Smooth muscle cell (in vitro differentiated cells): ENCODE measurements around the gene GPC5. TPM values are rescaled to one million over a fixed set of nuclear protein-coding genes. Genes with fewer than 3 reads are reported as not detected.

Experiments used
- DNase-seq: peaks from one replicate; lab custom pipeline; 2025; ENCODE audit not compliant: unreplicated experiment; lab: John Stamatoyannopoulos, UW
- H2AFZ ChIP-seq: fragments of 200-600 bp; sonication (generic); 2 replicates; pipeline ENCODE4 v1.6.0; 2016; ENCODE audit warnings: antibody characterized with exemption, low read depth, mild to moderate bottlenecking
- H3F3A ChIP-seq: fragments of 200-600 bp; sonication (generic); 2 replicates; pipeline ENCODE4 v1.6.0; 2017; ENCODE audit warnings: antibody characterized with exemption, low read depth
- H3K27ac ChIP-seq: fragments of 200-600 bp; sonication (generic); 2 replicates; pipeline ENCODE4 v1.5.1; 2016; ENCODE audit warnings: low read depth, mild to moderate bottlenecking
- H3K27me3 ChIP-seq: fragments of 200-600 bp; sonication (generic); 2 replicates; pipeline ENCODE4 v1.6.1; 2016; ENCODE audit warnings: low read depth, mild to moderate bottlenecking
- H3K36me3 ChIP-seq: fragments of 200-600 bp; sonication (generic); 2 replicates; pipeline ENCODE4 v1.5.1; 2016; ENCODE audit warnings: low read depth
- H3K4me1 ChIP-seq: fragments of 200-600 bp; sonication (generic); 2 replicates; pipeline ENCODE4 v1.5.1; 2016; ENCODE audit warnings: low read depth
- H3K4me2 ChIP-seq: fragments of 200-600 bp; sonication (generic); 2 replicates; pipeline ENCODE4 v1.6.0; 2016; ENCODE audit warnings: mild to moderate bottlenecking
- H3K4me3 ChIP-seq: fragments of 200-600 bp; sonication (generic); 2 replicates; pipeline ENCODE4 v1.5.1; 2016; ENCODE audit warnings: mild to moderate bottlenecking
- H3K79me2 ChIP-seq: fragments of 200-600 bp; sonication (generic); 2 replicates; pipeline ENCODE4 v1.6.0; 2016; ENCODE audit warnings: low read depth, mild to moderate bottlenecking
- H3K9ac ChIP-seq: fragments of 200-600 bp; sonication (generic); 2 replicates; pipeline ENCODE4 v1.6.0; 2016; ENCODE audit warnings: low read depth
- H3K9me3 ChIP-seq: fragments of 200-600 bp; sonication (generic); replicated peaks from 2 replicates; pipeline ENCODE4 v1.5.1; 2016; ENCODE audit warnings: low read depth
- H4K20me1 ChIP-seq: fragments of 200-600 bp; sonication (generic); 2 replicates; pipeline ENCODE4 v1.6.0; 2016; ENCODE audit warnings: low read depth
- CTCF ChIP-seq: fragments of 200-600 bp; sonication (generic); IDR thresholded peaks from 2 replicates; pipeline ENCODE4 v1.5.1; 2017; ENCODE audit warnings: borderline replicate concordance, mild to moderate bottlenecking, antibody characterized with exemption; ENCODE audit not compliant: insufficient read depth, poor library complexity, severe bottlenecking
- WGBS: methylation state at CpG from one replicate; pipeline ENCODE4 v1.1.7; 2016; ENCODE audit warnings: low lambda C conversion rate; 5-methylcytosine and 5-hydroxymethylcytosine counted together
- polyA plus RNA-seq: library from polyadenylated mRNA; unstranded; fragments of >200 nt; fragmentation: Nextera tagmentation; extraction: Ambion mirVana; gene quantifications from 2 replicates; pipeline ENCODE4 v1.2.1, GENCODE V29; 2016
- total RNA-seq: library from RNA; depleted of rRNA; stranded (reverse); fragments of >200 nt; gene quantifications from 2 replicates; pipeline ENCODE4 v1.2.3, GENCODE V29; 2014

Gene GPC5
- total and polyA plus RNA-seq, 2 experiments from 2014 or later = 0.99 to 1.0 TPM

DNA sequence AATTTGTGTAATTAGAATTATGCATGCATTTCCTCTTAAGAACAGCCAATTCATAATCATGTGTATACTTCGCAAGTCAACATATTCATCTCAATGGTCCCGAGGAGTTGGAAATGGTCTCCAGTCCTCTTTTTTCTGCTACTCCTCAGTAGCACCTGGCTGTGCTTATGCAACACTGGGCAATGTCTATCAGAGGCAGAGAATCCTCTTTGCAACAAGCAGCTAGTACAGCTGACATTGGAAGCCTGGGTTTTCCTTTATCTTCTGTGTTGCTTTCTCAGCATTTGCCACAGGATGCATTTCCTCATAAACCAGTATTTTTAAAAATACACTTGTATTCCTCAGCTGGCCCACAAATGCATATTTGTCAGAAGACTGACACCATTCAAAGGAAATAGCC is 1422.9 kb downstream of the GPC5 start:
- TF ChIP-seq CTCF = no peak
- Histone ChIP-seq H3K4me1 (no peaks in the 10 kb centered on the region), H3K27ac (no peak overlapping the region), H3K4me3 (no peak overlapping the region), H3K79me2 (no peaks in the 10 kb centered on the region), H3K9me3 (no peaks in the 10 kb centered on the region), H3K4me2 (no peak overlapping the region), H4K20me1 (no peaks in the 10 kb centered on the region), H2AFZ (no peak overlapping the region), H3K27me3 (no peaks in the 10 kb centered on the region), H3K36me3 (no peaks in the 10 kb centered on the region), H3F3A (no peaks in the 10 kb centered on the region), H3K9ac (no peak overlapping the region)
- no peak for DNase-seq
- WGBS = 81% methylated on average over 2 of the region's 2 CpGs

GRCh38 chr13:92823059-92823458 is 1424.6 kb downstream of the GPC5 start:
- 83% methylated on average over 1 of the region's 1 CpG for WGBS
- Histone ChIP-seq H3K4me1 (no peaks in the 10 kb centered on the region), H3K27me3 (no peaks in the 10 kb centered on the region), H3K4me3 (no peak overlapping the region), H3K27ac (no peak overlapping the region), H3K9me3 (no peaks in the 10 kb centered on the region), H4K20me1 (no peaks in the 10 kb centered on the region), H3F3A (no peaks in the 10 kb centered on the region), H3K36me3 (no peaks in the 10 kb centered on the region), H3K79me2 (no peaks in the 10 kb centered on the region), H3K9ac (no peak overlapping the region), H2AFZ (no peak overlapping the region), H3K4me2 (no peak overlapping the region)
- no peak for TF ChIP-seq CTCF
- no peak for DNase-seq

DNA sequence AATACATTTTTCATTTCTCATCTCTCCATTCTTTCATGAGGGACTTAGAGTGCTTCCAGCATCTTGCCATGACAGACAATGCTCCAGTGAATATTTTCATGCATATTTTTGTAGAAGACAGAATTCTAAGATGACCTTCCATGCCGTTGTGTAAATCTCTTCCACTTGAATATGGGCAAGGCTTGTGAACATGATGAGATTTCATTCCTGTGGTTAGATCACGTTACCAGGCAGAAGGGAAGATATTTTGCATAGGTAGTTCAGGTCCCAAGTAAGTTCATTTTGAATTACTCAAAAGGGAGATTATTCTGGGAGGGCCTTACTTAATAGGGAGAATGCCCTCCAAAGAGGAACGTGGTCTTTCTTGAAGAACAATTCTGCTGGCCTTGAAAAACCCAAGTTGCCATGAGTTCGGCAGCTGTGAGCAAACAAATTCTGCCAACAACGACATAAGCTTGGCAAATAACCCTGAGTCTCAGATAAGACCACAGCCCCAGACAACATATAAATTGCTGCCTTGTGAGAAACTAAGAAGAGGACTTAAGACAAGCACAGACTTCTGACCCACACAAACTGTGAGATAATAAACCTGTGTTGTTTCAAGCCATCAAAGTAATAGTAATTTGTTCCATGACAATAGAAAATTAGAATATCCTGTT is 1427.6 kb downstream of the GPC5 start:
- Histone ChIP-seq H3K9me3 (no peaks in the 10 kb centered on the region), H3K4me3 (no peak overlapping the region), H3K4me2 (no peak overlapping the region), H3K4me1 (no peaks in the 10 kb centered on the region), H3K9ac (no peak overlapping the region), H3K27ac (no peak overlapping the region), H3K79me2 (no peaks in the 10 kb centered on the region), H4K20me1 (no peaks in the 10 kb centered on the region), H3K27me3 (no peaks in the 10 kb centered on the region), H3F3A (no peaks in the 10 kb centered on the region), H2AFZ (no peak overlapping the region), H3K36me3 (no peaks in the 10 kb centered on the region)
- TF ChIP-seq CTCF = no peak
- DNase-seq = no peak
- WGBS = 52% methylated on average over 5 of the region's 5 CpGs

DNA sequence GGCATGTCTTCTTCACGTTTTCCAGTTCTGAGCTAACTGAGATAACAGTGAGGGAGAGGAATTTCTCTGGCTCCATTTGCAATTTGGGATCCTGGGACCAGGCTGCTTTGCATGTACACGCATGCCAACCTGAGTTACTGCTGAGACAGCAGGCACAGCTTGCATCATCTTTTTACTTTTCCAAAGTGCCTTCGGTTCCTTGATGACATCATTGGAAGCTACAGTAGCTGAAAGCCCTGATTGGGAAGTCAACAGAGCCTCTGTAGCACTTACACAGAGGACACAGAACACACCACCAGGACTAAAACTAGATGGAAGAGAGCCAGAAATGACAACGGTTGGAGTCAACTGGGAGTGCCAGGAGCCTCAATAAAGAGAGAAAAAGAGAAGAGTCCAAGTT is 1429.1 kb downstream of the GPC5 start:
- Histone ChIP-seq H3K27ac (no peak overlapping the region), H3K4me1 (no peaks in the 10 kb centered on the region), H3K36me3 (no peaks in the 10 kb centered on the region), H3K9ac (no peak overlapping the region), H4K20me1 (no peaks in the 10 kb centered on the region), H3K27me3 (no peaks in the 10 kb centered on the region), H3K9me3 (no peaks in the 10 kb centered on the region), H3K79me2 (no peaks in the 10 kb centered on the region), H3F3A (no peaks in the 10 kb centered on the region), H3K4me3 (no peak overlapping the region), H3K4me2 (no peak overlapping the region), H2AFZ (no peak overlapping the region)
- no peak for TF ChIP-seq CTCF
- 77% methylated on average over 4 of the region's 4 CpGs for WGBS
- no peak for DNase-seq
